Measurements from ENCODE around the gene TCF4. TPM values are rescaled to one million over a fixed set of nuclear protein-coding genes. Genes with fewer than 3 reads are reported as not detected.

The TCF4 gene
- total and polyA plus RNA-seq, 4 donors = 4.3 to 15.3 (median 11.5) TPM

GRCh38 chr18:55306359-55307024, 281.5 kb downstream of the TCF4 start:
- H3K4me1 ChIP-seq (ENCODE audit: control insufficient read depth in 4 of 4, insufficient read depth in 4 of 4, low read length in 3 of 4) = no peaks in the 10 kb centered on the region
- H3K4me3 ChIP-seq (ENCODE audit: low read depth in 1 of 3, low read length in 3 of 3) = no peak overlapping the region
- no peak for DNase-seq (ENCODE audit: low spot score)
- H3K9me3 ChIP-seq (ENCODE audit: control insufficient read depth in 4 of 4, low read length in 3 of 4) = no peaks in the 10 kb centered on the region
- no peak overlapping the region for H3K27ac ChIP-seq (ENCODE audit: low read depth in 1 of 2, low read length in 2 of 2)
- peaks cover 0 to 4% (median 0%) of the 10 kb centered on the region in 4 donors for H3K27me3 ChIP-seq (ENCODE audit: control insufficient read depth in 4 of 4, insufficient read depth in 4 of 4, low read length in 3 of 4)
- H3K9ac ChIP-seq (ENCODE audit: low read depth in 1 of 2, low read length in 2 of 2) = no peak overlapping the region
- WGBS = 72% methylated on average over 2 of the region's 2 CpGs
- TF ChIP-seq SP1 (IDR thresholded peaks at IDR 0.05) = no peak
- TF ChIP-seq RXRA (IDR thresholded peaks at IDR 0.05) = no peak
- no peak for TF ChIP-seq YY1 (IDR thresholded peaks at IDR 0.05)
- no peak for TF ChIP-seq FOXA2 (IDR thresholded peaks at IDR 0.05)
- TF ChIP-seq JUND (IDR thresholded peaks at IDR 0.05) = no peak
- TF ChIP-seq RAD21 (IDR thresholded peaks at IDR 0.05) = no peak
- TF ChIP-seq TAF1 (conservative IDR thresholded peaks at IDR 0.05) = no peak
- no peak for TF ChIP-seq FOXA1 (IDR thresholded peaks at IDR 0.05)
- no peak for TF ChIP-seq CTCF (IDR thresholded peaks at IDR 0.05; ENCODE audit: low read depth, low read length, missing input control)
- no peak for TF ChIP-seq NR2F2 (IDR thresholded peaks at IDR 0.05)
- H3K36me3 ChIP-seq (ENCODE audit: control insufficient read depth in 4 of 4, insufficient read depth in 3 of 4, low read depth in 1 of 4, low read length in 3 of 4) = no peaks in the 10 kb centered on the region

- Histone ChIP-seq H3K9me3 (ENCODE audit: control insufficient read depth in 4 of 4, low read length in 3 of 4) (no peaks in the 10 kb centered on the region), H3K4me3 (ENCODE audit: low read depth in 1 of 3, low read length in 3 of 3) (no peak overlapping the region), H3K36me3 (ENCODE audit: control insufficient read depth in 4 of 4, insufficient read depth in 3 of 4, low read depth in 1 of 4, low read length in 3 of 4) (no peaks in the 10 kb centered on the region), H3K27me3 (ENCODE audit: control insufficient read depth in 4 of 4, insufficient read depth in 4 of 4, low read length in 3 of 4) (peaks cover 0 to 4% (median 0%) of the 10 kb centered on the region in 4 donors), H3K27ac (ENCODE audit: low read depth in 1 of 2, low read length in 2 of 2) (no peak overlapping the region), H3K9ac (ENCODE audit: low read depth in 1 of 2, low read length in 2 of 2) (no peak overlapping the region), H3K4me1 (ENCODE audit: control insufficient read depth in 4 of 4, insufficient read depth in 4 of 4, low read length in 3 of 4) (no peaks in the 10 kb centered on the region)
- 80% methylated on average over 11 of the region's 11 CpGs for WGBS
- no peak for DNase-seq (ENCODE audit: low spot score)
- TF ChIP-seq RAD21 (IDR thresholded peaks at IDR 0.05) (no peak), NR2F2 (IDR thresholded peaks at IDR 0.05) (no peak), REST (IDR thresholded peaks at IDR 0.05) (no peak), RXRA (IDR thresholded peaks at IDR 0.05) (no peak), FOXA2 (IDR thresholded peaks at IDR 0.05) (no peak), CTCF (IDR thresholded peaks at IDR 0.05; ENCODE audit: low read depth, low read length, missing input control) (no peak), FOXA1 (IDR thresholded peaks at IDR 0.05) (no peak), JUND (IDR thresholded peaks at IDR 0.05) (no peak), HNF4G (IDR thresholded peaks at IDR 0.05) (no peak), HNF4A (conservative IDR thresholded peaks at IDR 0.05) (no peak), ATF3 (IDR thresholded peaks at IDR 0.05) (no peak), SP1 (IDR thresholded peaks at IDR 0.05) (no peak)
Measured at GRCh38 chr18:55302167-55302833, 285.7 kb downstream of the TCF4 start.
